ENCODE results near the gene PDP2.

- TF ChIP-seq CTCF (conservative IDR thresholded peaks at IDR 0.05 in 1 of 2, IDR thresholded peaks at IDR 0.05 in 1 of 2; ENCODE audit: extremely low read depth in 1 of 2, insufficient read depth in 1 of 2, low read depth in 1 of 2, low read length in 2 of 2): no peak
- no peak for TF ChIP-seq EZH2 (IDR thresholded peaks at IDR 0.05; ENCODE audit: borderline replicate concordance, low read length)
These were observed 8.5 kb upstream of the PDP2 start for GRCh38 chr16:66871840-66872239.
